GM12878 (cell line): ENCODE results near the gene SLC29A1. TPM values are rescaled to one million over a fixed set of nuclear protein-coding genes. Genes with fewer than 3 reads are reported as not detected.

Experiments
- ATAC-seq: fragments of 200-7000 bp; cut with Tn5 transposase; 3 replicates; pipeline ENCODE4 v1.9.1; 2020; ENCODE audit warnings: mild to moderate bottlenecking, moderate library complexity
- BruUV-seq: library from RNA; stranded (reverse); fragments of 400-500 nt; replicated peaks from 2 replicates; lab custom pipeline; 2021; lab: Mats Ljungman, UMichigan
- CTCF ChIA-PET: fragments of 300-600 bp; sonication (Branson Sonifier 250); formaldehyde crosslinking; extraction: SDS; loops from one replicate; lab custom pipeline; 2021; ENCODE audit warnings: inconsistent platforms; lab: Yijun Ruan, JAX
- POLR2A ChIA-PET: fragments of 350-600 bp; formaldehyde crosslinking; extraction: SDS; loops from one replicate; lab custom pipeline; 2021; ENCODE audit warnings: inconsistent platforms; lab: Charles Lee
- RAD21 ChIA-PET: fragments of 300-600 bp; sonication (Branson Sonifier 250); formaldehyde crosslinking; loops from one replicate; lab custom pipeline; 2023; ENCODE audit warnings: antibody characterized with exemption; ENCODE audit not compliant: unreplicated experiment; lab: Charles Lee
- SMC1A ChIA-PET: fragments of 300-600 bp; sonication (Branson Sonifier 250); formaldehyde crosslinking; loops from one replicate; lab custom pipeline; 2023; ENCODE audit not compliant: unreplicated experiment, uncharacterized antibody; lab: Charles Lee
- DNase-seq: peaks from one replicate; pipeline ENCODE4 v3.0.0-alpha.2; 2011; ENCODE audit warnings: low read depth, low spot score
- FAIRE-seq: peaks from 3 replicates; lab custom pipeline; 2011; peaks lifted over from hg19 to GRCh38; lab: Jason Lieb, UNC
- H2AFZ ChIP-seq: 2 replicates; pipeline ENCODE4 v1.6.0; 2011; ENCODE audit warnings: low read depth, low read length, control low read depth; ENCODE audit not compliant: control insufficient read depth
- H3K27ac ChIP-seq: 2 replicates; pipeline ENCODE4 v1.5.1; 2011; ENCODE audit warnings: control low read depth; ENCODE audit not compliant: control insufficient read depth, insufficient read depth
- H3K27me3 ChIP-seq, 2 experiments: replicated peaks in 1 of 2; 2 replicates each; pipeline versions ENCODE4 v1.6.0 to v1.6.1; 2011; ENCODE audit warnings: low read length in 1 of 2; ENCODE audit not compliant: control insufficient read depth in 2 of 2, insufficient read depth in 2 of 2
- H3K36me3 ChIP-seq, 2 experiments: 2 replicates each; pipeline ENCODE4 v1.5.1; 2011; ENCODE audit warnings: low read length in 1 of 2; ENCODE audit not compliant: control insufficient read depth in 2 of 2, insufficient read depth in 2 of 2
- H3K4me1 ChIP-seq: 2 replicates; pipeline ENCODE4 v1.6.1; 2011; ENCODE audit warnings: mild to moderate bottlenecking, low read length, moderate library complexity, mixed read lengths; ENCODE audit not compliant: control insufficient read depth, insufficient read depth
- H3K4me2 ChIP-seq: 2 replicates; pipeline ENCODE4 v1.6.0; 2011; ENCODE audit warnings: control low read depth; ENCODE audit not compliant: control insufficient read depth, insufficient read depth
- H3K4me3 ChIP-seq: fragments of 200-600 bp; sonication (generic); 2 replicates; pipeline ENCODE4 v1.5.1; 2016
- H3K79me2 ChIP-seq: 2 replicates; pipeline ENCODE4 v1.6.0; 2011; ENCODE audit warnings: low read length; ENCODE audit not compliant: control insufficient read depth, insufficient read depth
- H3K9ac ChIP-seq: 2 replicates; pipeline ENCODE4 v1.8.0; 2011; ENCODE audit warnings: low read length, control low read depth, mixed read lengths; ENCODE audit not compliant: control insufficient read depth, insufficient read depth
- H3K9me3 ChIP-seq: replicated peaks from 3 replicates; pipeline ENCODE4 v1.5.1; 2011; ENCODE audit warnings: mild to moderate bottlenecking, low read length; ENCODE audit not compliant: control insufficient read depth, insufficient read depth
- H4K20me1 ChIP-seq: 2 replicates; pipeline ENCODE4 v1.6.0; 2011; ENCODE audit not compliant: control insufficient read depth, insufficient read depth
- ATF2 ChIP-seq: IDR thresholded peaks from 2 replicates; pipeline ENCODE4 v1.6.1; 2012; ENCODE audit warnings: low read length, inconsistent platforms
- EED ChIP-seq: sonication (generic); IDR thresholded peaks from 2 replicates; pipeline ENCODE4 v1.6.1; 2016; ENCODE audit warnings: antibody characterized with exemption, low read depth
- MTA3 ChIP-seq: IDR thresholded peaks from 2 replicates; pipeline ENCODE4 v1.6.1; 2012; ENCODE audit warnings: low read length, inconsistent platforms, borderline replicate concordance
- RFX5 ChIP-seq: IDR thresholded peaks from 2 replicates; pipeline ENCODE4 v1.6.1; 2011; ENCODE audit warnings: low read depth, low read length, improper control_type of control experiment
- SMC3 ChIP-seq: IDR thresholded peaks from 2 replicates; pipeline ENCODE4 v1.6.1; 2011; ENCODE audit warnings: low read length, improper control_type of control experiment, borderline replicate concordance
- TAF1 ChIP-seq: IDR thresholded peaks from 2 replicates; pipeline ENCODE4 v1.6.1; 2011; ENCODE audit warnings: mild to moderate bottlenecking, low read depth, low read length, borderline replicate concordance
- YBX1 ChIP-seq: fragments of 450-650 bp; IDR thresholded peaks from 2 replicates; pipeline ENCODE4 v1.6.1; 2016; ENCODE audit warnings: antibody characterized with exemption
- ZNF217 ChIP-seq: fragments of 450-650 bp; IDR thresholded peaks from 2 replicates; pipeline ENCODE4 v1.6.1; 2017; ENCODE audit warnings: antibody characterized with exemption, mild to moderate bottlenecking
- WGBS: methylation state at CpG from one replicate; pipeline ENCODE4 v1.1.6; 2016; ENCODE audit warnings: low lambda C conversion rate; ENCODE audit not compliant: insufficient replicate concordance, insufficient coverage; ENCODE audit errors: missing lambda C conversion rate; 5-methylcytosine and 5-hydroxymethylcytosine counted together
- in situ Hi-C: fragments of 300-500 bp; cut with MboI; formaldehyde crosslinking; loops from 9 replicates; pipeline ENCODE4 v1.14.3; 2018; ENCODE audit warnings: mixed read lengths
- intact Hi-C: fragments of 100-400 bp; cut with micrococcal nuclease; formaldehyde crosslinking; loops from one replicate; pipeline ENCODE4 v1.14.2; 2022; ENCODE audit not compliant: unreplicated experiment
- polyA plus RNA-seq, 11 experiments: library from polyadenylated mRNA; depleted of rRNA in 4 of 11; unstranded in 6 of 11; stranded (reverse) in 5 of 11; fragments of >200 nt; fragmentation: Nextera tagmentation in 4 of 11; fragmentation: Illumina TruSeq in 1 of 11; extraction: Ambion mirVana in 4 of 11; extraction: Trizol in 1 of 11; gene quantifications; 1 replicate in 1 of 11; 2 replicates in 10 of 11; pipeline versions ENCODE4 v1.2.1 to v1.2.3, GENCODE V29; 2011 to 2016; ENCODE audit warnings: inconsistent platforms in 2 of 11, missing spikeins in 2 of 11, low read depth in 1 of 11
- total RNA-seq, 4 experiments: library from RNA; depleted of rRNA in 3 of 4; stranded (reverse); fragments of >200 nt in 3 of 4; fragmentation: Illumina TruSeq in 1 of 4; extraction: Trizol in 1 of 4; gene quantifications; 2 replicates each; pipeline versions ENCODE4 v1.2.1 to v1.2.3, GENCODE V29; 2013 to 2021
- TF ChIP-seq, protein P1 (sequence below): fragments of 150-350 bp; IDR thresholded peaks from 2 replicates; pipeline ENCODE4 v1.6.1; 2016; ENCODE audit warnings: low read depth, low read length
- TF ChIP-seq, protein P2 (sequence below): fragments of 450-650 bp; IDR thresholded peaks from 2 replicates; pipeline ENCODE4 v1.6.1; 2017; ENCODE audit warnings: antibody characterized with exemption, mild to moderate bottlenecking, moderate library complexity

The SLC29A1 gene
- total and polyA plus RNA-seq, 10 of the 15 experiments (the other 5 are each of a cell fraction or from before 2014, with no cell fraction given) = 10.0 to 132 (median 93.4) TPM

GRCh38 chr6:44238687-44239350, 15.4 kb downstream of the SLC29A1 start (continued):
- TF ChIP-seq ATF2 = no peak

GRCh38 chr6:44243345-44243744, 19.9 kb downstream of the SLC29A1 start:
- Histone ChIP-seq H3K27ac (no peak overlapping the region), H3K9me3 (no peaks in the 10 kb centered on the region), H3K36me3 (peaks cover 0 to 4% of the 10 kb centered on the region in 2 experiments; a peak in 1 of 4 replicates), H2AFZ (no peak overlapping the region), H3K4me3 (no peak overlapping the region), H3K4me1 (0 out of 2 replicates have a peak, but pooled peaks cover 3% of the 10 kb centered on the region), H3K9ac (no peak overlapping the region), H3K27me3 (no peaks in the 10 kb centered on the region), H4K20me1 (no peaks in the 10 kb centered on the region), H3K79me2 (peaks cover 20% of the 10 kb centered on the region), H3K4me2 (no peak overlapping the region)
- TF ChIP-seq, protein P1, sequence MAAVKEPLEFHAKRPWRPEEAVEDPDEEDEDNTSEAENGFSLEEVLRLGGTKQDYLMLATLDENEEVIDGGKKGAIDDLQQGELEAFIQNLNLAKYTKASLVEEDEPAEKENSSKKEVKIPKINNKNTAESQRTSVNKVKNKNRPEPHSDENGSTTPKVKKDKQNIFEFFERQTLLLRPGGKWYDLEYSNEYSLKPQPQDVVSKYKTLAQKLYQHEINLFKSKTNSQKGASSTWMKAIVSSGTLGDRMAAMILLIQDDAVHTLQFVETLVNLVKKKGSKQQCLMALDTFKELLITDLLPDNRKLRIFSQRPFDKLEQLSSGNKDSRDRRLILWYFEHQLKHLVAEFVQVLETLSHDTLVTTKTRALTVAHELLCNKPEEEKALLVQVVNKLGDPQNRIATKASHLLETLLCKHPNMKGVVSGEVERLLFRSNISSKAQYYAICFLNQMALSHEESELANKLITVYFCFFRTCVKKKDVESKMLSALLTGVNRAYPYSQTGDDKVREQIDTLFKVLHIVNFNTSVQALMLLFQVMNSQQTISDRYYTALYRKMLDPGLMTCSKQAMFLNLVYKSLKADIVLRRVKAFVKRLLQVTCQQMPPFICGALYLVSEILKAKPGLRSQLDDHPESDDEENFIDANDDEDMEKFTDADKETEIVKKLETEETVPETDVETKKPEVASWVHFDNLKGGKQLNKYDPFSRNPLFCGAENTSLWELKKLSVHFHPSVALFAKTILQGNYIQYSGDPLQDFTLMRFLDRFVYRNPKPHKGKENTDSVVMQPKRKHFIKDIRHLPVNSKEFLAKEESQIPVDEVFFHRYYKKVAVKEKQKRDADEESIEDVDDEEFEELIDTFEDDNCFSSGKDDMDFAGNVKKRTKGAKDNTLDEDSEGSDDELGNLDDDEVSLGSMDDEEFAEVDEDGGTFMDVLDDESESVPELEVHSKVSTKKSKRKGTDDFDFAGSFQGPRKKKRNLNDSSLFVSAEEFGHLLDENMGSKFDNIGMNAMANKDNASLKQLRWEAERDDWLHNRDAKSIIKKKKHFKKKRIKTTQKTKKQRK = no peak
- TF ChIP-seq RFX5 = no peak
- TF ChIP-seq TAF1 = no peak
- no peak for TF ChIP-seq MTA3
- TF ChIP-seq, protein P2, sequence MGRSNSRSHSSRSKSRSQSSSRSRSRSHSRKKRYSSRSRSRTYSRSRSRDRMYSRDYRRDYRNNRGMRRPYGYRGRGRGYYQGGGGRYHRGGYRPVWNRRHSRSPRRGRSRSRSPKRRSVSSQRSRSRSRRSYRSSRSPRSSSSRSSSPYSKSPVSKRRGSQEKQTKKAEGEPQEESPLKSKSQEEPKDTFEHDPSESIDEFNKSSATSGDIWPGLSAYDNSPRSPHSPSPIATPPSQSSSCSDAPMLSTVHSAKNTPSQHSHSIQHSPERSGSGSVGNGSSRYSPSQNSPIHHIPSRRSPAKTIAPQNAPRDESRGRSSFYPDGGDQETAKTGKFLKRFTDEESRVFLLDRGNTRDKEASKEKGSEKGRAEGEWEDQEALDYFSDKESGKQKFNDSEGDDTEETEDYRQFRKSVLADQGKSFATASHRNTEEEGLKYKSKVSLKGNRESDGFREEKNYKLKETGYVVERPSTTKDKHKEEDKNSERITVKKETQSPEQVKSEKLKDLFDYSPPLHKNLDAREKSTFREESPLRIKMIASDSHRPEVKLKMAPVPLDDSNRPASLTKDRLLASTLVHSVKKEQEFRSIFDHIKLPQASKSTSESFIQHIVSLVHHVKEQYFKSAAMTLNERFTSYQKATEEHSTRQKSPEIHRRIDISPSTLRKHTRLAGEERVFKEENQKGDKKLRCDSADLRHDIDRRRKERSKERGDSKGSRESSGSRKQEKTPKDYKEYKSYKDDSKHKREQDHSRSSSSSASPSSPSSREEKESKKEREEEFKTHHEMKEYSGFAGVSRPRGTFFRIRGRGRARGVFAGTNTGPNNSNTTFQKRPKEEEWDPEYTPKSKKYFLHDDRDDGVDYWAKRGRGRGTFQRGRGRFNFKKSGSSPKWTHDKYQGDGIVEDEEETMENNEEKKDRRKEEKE = no peak
- no peak for TF ChIP-seq ZNF217
- TF ChIP-seq SMC3 = no peak
- no peak for TF ChIP-seq EED
- no peak for TF ChIP-seq YBX1
- in situ Hi-C loops = no loop called here
- ChIA-PET CTCF (interaction anchor here (1.5 to 7.7 kb wide), 4 partner anchors 9 to 20 kb away, joined by 4 to 39 read pairs (median 26); partner anchors contain the start of gene SLC29A1), SMC1A (interaction anchor here (1.1 to 1.9 kb wide), 3 partner anchors 10 to 22 kb away, joined by 3 to 7 read pairs (median 4); no protein-coding TSS in a partner anchor), POLR2A (interaction anchor here (0.7 kb wide), 2 partner anchors 180 to 1015 kb away, joined by 4 to 8 read pairs; no protein-coding TSS in a partner anchor), RAD21 (interaction anchor here (1.2 to 1.3 kb wide), 2 partner anchors 12 to 147 kb away, joined by 3 to 8 read pairs; no protein-coding TSS in a partner anchor)
- no peak for FAIRE-seq
- 88% methylated on average over 7 of the region's 7 CpGs for WGBS
- ATAC-seq = no peak
- DNase-seq = no peak
- intact Hi-C loops = no loop called here
- BruUV-seq = no TSS peak
